Esophagus squamous epithelium (tissue), 5 donors: ENCODE data around the gene CNDP2. TPM values are rescaled to one million over a fixed set of nuclear protein-coding genes. Genes with fewer than 3 reads are reported as not detected.
"Not testable (repeated sequence)": the region's sequence is repeated elsewhere in the genome, so short reads cannot be mapped to it uniquely, and the experiment has no call there.

Source experiments
- DNase-seq: peaks from one replicate; lab custom pipeline; 2025; lab: John Stamatoyannopoulos, UW
- H3K27ac ChIP-seq, 4 donors: fragments of 200-600 bp; sonication (generic); one replicate each; pipeline ENCODE4 v1.5.1; 2016 to 2019; ENCODE audit warnings: mild to moderate bottlenecking in 1 of 4
- H3K27me3 ChIP-seq, 4 donors: fragments of 200-600 bp; sonication (generic); 1 replicate in 3 of 4; 2 replicates in 1 of 4; pipeline versions ENCODE4 v1.5.1 to v1.6.0; 2017 to 2021; ENCODE audit warnings: antibody characterized with exemption in 1 of 4
- H3K36me3 ChIP-seq, 3 donors: fragments of 200-600 bp; sonication (generic); one replicate each; pipeline ENCODE4 v1.5.1; 2016 to 2019
- H3K4me1 ChIP-seq, 3 donors: fragments of 200-600 bp; sonication (generic); one replicate each; pipeline ENCODE4 v1.5.1; 2017 to 2019
- H3K4me3 ChIP-seq, 4 donors: fragments of 200-600 bp; sonication (generic); 1 replicate in 3 of 4; 2 replicates in 1 of 4; pipeline ENCODE4 v1.5.1; 2016 to 2019; ENCODE audit warnings: mild to moderate bottlenecking in 2 of 4, moderate library complexity in 1 of 4
- H3K9me3 ChIP-seq, 3 donors: fragments of 200-600 bp; sonication (generic); one replicate each; pipeline ENCODE4 v1.5.1; 2016 to 2019
- CTCF ChIP-seq, 6 experiments: fragments of 450-650 bp in 4 of 6; fragments of 200-600 bp in 2 of 6; sonication (generic) in 2 of 6; IDR thresholded peaks; one replicate each; pipeline ENCODE4 v1.5.1; 2016 to 2019; ENCODE audit warnings: antibody characterized with exemption in 6 of 6, mild to moderate bottlenecking in 4 of 6, moderate library complexity in 4 of 6
- POLR2A ChIP-seq, 4 donors: fragments of 450-650 bp; IDR thresholded peaks; one replicate each; pipeline ENCODE4 v1.6.1; 2017; ENCODE audit warnings: antibody characterized with exemption in 4 of 4, mild to moderate bottlenecking in 4 of 4, moderate library complexity in 3 of 4
- WGBS, 2 donors: methylation state at CpG; one replicate each; pipeline ENCODE4 v1.1.5; 2018; 5-methylcytosine and 5-hydroxymethylcytosine counted together
- intact Hi-C: fragments of 100-400 bp; cut with DNase I; formaldehyde crosslinking; loops from one replicate; pipeline ENCODE4 v1.15.0; 2022
- total RNA-seq, 4 donors: library from RNA; depleted of rRNA; stranded (reverse); fragments of >200 nt; gene quantifications; one replicate each; pipeline ENCODE4 v1.1.0, GENCODE V29; 2016
- donor health status: DM: yes; HTN: yes; CAD: no.

CNDP2 gene
- total RNA-seq, 4 donors from 2014 or later = 66.6 to 136 (median 87.9) TPM

DNA sequence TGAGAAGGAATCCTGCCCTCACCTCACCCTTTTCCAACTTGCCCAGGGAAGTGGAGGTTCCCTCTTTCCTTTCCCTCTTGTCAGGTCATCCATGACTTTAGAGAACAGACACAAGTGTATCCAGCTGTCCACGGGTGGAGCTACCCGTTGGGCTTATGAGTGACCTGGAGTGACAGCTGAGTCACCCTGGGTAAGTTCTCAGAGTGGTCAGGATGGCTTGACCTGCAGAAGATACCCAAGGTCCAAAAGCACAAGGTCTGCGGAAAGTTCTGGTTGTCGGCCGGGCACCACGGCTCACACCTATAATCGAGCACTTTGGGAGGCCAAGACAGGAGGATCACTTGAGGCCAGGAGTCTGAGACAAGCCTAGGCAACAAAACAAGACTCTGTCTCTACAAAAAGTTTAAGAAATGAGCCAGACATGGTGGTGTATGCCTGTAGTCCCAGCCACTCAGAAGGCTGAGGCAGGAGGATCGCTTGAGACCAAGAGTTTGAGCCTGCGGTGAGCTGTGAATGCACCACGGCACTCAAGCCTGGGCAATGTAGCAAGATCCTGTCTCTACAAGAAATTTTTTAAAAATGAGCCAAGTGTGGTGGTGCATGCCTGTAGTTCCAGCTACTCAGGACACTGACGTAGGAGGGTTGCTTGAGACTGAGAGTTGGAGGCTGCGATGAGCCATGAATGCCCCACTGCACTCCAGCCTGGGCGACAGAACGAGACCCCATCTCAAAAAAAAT is 24.1 kb downstream of the CNDP2 start:
- no peak for DNase-seq

GRCh38 chr18:74521068-74521725 is 25.0 kb downstream of the CNDP2 start:
- TF ChIP-seq CTCF (IDR thresholded peaks at IDR 0.05) = no peak
- no peak for TF ChIP-seq POLR2A (IDR thresholded peaks at IDR 0.05)
- WGBS, 2 donors = 93 to 100% methylated on average over 9 to 14 of the region's 15 CpGs
- no peaks in the 10 kb centered on the region for H3K9me3 ChIP-seq
- no peak for DNase-seq
- no peaks in the 10 kb centered on the region for H3K27me3 ChIP-seq
- no peaks in the 10 kb centered on the region for H3K4me1 ChIP-seq
- intact Hi-C loops = no loop called here
- H3K27ac ChIP-seq = no peak overlapping the region
- peaks cover 37 to 57% (median 39%) of the 10 kb centered on the region in 3 donors for H3K36me3 ChIP-seq
- no peak overlapping the region for H3K4me3 ChIP-seq

More for the DNA sequence above, 24.1 kb downstream of the CNDP2 start:
- Histone ChIP-seq H3K27me3 (no peaks in the 10 kb centered on the region), H3K4me3 (no peak overlapping the region), H3K9me3 (no peaks in the 10 kb centered on the region), H3K4me1 (no peaks in the 10 kb centered on the region), H3K27ac (no peak overlapping the region), H3K36me3 (peaks cover 39 to 66% (median 44%) of the 10 kb centered on the region in 3 donors)
- intact Hi-C loops = no loop called here
- WGBS, 2 donors = 87 to 89% methylated on average over 10 to 12 of the region's 14 CpGs
- TF ChIP-seq POLR2A (IDR thresholded peaks at IDR 0.05) = no peak
- no peak for TF ChIP-seq CTCF (IDR thresholded peaks at IDR 0.05)

DNA sequence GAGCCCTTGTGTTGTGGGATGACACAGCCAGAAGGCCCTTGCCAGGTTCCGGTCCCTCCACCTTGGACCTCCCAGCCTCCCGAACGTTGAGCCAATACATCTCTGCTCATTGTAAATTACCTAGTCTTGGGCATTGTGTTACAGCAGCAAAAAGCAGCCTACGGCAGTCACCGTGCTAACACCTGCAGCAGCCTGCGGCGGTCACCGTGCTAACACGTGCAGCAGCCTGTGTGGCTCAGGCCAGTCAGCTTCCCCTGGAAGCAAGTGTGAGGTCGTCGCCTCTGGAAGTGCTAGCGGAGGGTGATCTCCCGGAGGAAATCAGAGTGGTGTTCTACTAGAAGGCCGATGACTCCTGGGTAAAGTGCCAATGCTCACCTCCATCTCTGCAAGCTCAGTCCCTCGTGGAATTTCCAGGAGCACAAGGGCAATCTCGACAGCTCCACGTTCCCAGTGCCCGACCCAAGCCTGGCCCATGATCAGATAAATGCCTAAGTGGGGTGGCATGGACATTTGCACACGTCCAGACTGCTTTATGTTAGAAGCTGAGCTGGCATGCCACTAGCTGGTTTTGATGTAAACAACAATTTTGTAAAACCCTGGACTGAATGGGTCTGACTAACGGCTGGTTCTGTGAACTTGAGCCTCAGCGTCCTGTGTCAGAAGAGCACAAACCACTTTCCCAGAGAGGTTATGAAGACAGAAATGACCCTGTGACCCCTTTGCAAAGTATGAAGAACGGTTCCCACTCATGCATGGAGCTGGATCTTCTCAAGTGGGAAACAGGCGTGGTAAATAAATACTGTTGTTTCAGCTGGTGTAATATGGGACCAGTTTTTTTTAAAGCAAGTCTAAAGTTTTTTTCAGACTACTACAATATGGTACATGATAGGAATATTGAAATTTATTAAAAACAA is 26.7 kb downstream of the CNDP2 start:
- 74 to 84% methylated on average over 8 to 11 of the region's 23 CpGs for WGBS, 2 donors
- intact Hi-C loops = no loop called here
- H3K36me3 ChIP-seq = peaks cover 24 to 40% (median 28%) of the 10 kb centered on the region in 3 donors
- H3K27ac ChIP-seq = no peak overlapping the region
- no peaks in the 10 kb centered on the region for H3K27me3 ChIP-seq
- no peaks in the 10 kb centered on the region for H3K9me3 ChIP-seq
- DNase-seq = no peak
- no peak for TF ChIP-seq POLR2A (IDR thresholded peaks at IDR 0.05)
- no peak overlapping the region for H3K4me3 ChIP-seq
- H3K4me1 ChIP-seq = no peaks in the 10 kb centered on the region

DNA sequence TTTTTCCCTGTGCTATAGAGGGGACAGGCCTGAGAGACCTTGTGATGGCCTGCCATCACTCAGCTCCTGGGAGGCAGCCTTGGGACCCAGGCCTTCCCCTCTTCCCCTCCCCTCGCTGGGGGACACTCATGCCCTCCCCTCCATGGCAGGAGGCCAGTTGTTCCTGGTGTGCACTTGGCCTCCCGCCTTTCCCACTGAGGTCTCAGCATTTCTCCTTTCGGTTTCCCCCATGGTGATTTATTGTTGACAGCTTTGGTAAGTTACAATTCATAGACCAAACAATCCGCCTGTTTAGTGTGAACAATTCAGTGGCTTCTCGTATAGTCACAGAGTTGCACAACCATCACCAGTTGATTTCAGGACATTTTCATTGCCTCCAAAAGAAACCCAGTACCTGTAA is 27.9 kb downstream of the CNDP2 start:
- no peaks in the 10 kb centered on the region for H3K9me3 ChIP-seq
- no peak for DNase-seq
- H3K36me3 ChIP-seq = peaks cover 12 to 28% (median 21%) of the 10 kb centered on the region in 3 donors
- no peak overlapping the region for H3K27ac ChIP-seq
- WGBS, 2 donors = 42 to 53% methylated on average over 5 of the region's 5 CpGs
- no peaks in the 10 kb centered on the region for H3K4me1 ChIP-seq
- intact Hi-C loops = no loop called here
- TF ChIP-seq CTCF (IDR thresholded peaks at IDR 0.05) (no peak), POLR2A (IDR thresholded peaks at IDR 0.05) (no peak)
- H3K4me3 ChIP-seq = no peak overlapping the region
- no peaks in the 10 kb centered on the region for H3K27me3 ChIP-seq

- intact Hi-C loops, H3K27me3 ChIP-seq, H3K27ac ChIP-seq, H3K4me3 ChIP-seq, H3K4me1 ChIP-seq, DNase-seq, H3K9me3 ChIP-seq: not testable (repeated sequence)
- WGBS, 2 donors = 94 to 98% methylated on average over 7 of the region's 7 CpGs
- peaks cover 5 to 20% (median 13%) of the 10 kb centered on the region in 3 donors for H3K36me3 ChIP-seq
Measured at GRCh38 chr18:74524915-74525314, 28.8 kb downstream of the CNDP2 start.
